T47D (cell line): ENCODE data around the gene P2RX3.
A peak's percentile ranks its signal among the peaks of the same experiment; 100 is the strongest.
"Not testable (repeated sequence)": the region's sequence is repeated elsewhere in the genome, so short reads cannot be mapped to it uniquely, and the experiment has no call there.

Source experiments
- DNase-seq, 2 experiments: peaks; one replicate each; pipeline versions ENCODE4 v3.0.0 to v3.0.0-alpha.2; 2011 to 2012; ENCODE audit warnings: low read depth in 1 of 2, low spot score in 1 of 2
- JUND ChIP-seq: IDR thresholded peaks from 2 replicates; pipeline ENCODE4 v1.6.1; 2012; ENCODE audit warnings: low read depth
- in situ Hi-C: cut with HindIII; loops from 2 replicates; pipeline ENCODE4 v1.10.0; 2016; ENCODE audit warnings: low sequenced_read_pairs, low pct_unique_long_range_greater_than_20kb

The P2RX3 gene

DNA sequence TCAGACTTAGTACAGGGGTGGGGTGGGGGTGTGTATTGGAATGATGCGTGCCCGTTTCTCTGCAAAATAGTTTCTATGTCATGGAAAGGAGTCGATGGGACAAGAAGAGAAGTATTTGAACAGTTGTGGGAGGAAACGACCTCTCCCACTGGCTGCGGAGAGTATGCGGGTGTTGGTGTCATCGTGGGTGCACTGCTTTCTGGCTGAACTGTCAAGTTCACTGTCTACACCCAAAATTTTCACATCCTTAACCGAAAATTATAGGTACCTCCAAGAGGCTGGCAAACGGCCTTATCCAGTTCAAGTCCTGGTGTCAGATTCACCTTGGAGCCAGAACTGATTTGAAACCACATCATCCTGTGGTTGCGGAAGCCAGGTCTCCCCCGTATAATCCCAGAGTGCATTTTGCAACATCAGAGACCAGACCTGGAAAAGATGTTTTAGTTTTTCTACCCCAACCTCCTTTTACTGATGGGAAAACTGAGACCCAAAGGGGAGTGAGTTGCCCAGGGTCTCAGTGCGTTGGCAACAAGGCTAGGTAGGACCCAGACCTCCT lies 2.0 kb upstream of the P2RX3 start:
- TF ChIP-seq JUND, result no peak
- no peak for DNase-seq
- in situ Hi-C loops, result no loop called here

DNA sequence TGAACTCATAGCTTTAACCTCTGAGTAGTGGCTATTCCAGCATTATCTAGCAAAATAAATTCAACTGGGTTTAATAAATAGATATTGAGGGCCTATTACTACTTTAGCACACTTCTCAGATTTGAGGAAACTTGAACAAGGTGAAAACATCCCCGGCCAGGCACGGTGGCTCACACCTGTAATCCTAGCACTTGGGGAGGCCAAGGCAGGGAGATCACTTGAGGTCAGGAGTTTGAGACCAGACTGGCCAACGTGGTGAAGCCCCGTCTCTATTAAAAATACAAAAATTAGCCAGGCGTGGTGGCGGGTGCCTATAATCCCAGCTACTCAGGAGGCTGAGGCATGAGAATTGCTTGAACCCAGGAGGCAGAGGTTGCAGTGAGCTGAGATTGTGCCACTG lies 1.3 kb upstream of the P2RX3 start:
- DNase-seq, in situ Hi-C loops: not testable (repeated sequence)

DNA sequence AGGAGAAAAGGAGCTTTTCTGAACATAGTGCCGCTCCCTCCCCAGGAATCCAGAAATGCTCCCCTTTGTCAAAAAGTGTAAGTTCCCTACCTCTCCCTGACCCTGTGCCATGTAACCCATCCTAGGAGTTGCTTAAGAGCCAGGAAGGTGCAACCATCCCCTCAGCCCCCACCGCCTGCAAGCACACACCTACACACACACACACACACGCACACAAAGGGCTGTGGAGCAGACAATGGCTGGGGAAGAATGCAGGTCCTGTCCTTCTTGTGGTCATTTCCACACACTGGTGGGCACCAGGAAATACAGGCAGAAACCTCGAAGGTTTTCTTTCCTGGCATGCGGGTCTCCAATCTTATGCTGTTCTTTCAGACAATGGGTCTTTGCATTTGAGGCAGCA lies 1.2 kb downstream of the P2RX3 start:
- DNase-seq, result no peak
- TF ChIP-seq JUND, result no peak
- in situ Hi-C loops, result no loop called here

DNA sequence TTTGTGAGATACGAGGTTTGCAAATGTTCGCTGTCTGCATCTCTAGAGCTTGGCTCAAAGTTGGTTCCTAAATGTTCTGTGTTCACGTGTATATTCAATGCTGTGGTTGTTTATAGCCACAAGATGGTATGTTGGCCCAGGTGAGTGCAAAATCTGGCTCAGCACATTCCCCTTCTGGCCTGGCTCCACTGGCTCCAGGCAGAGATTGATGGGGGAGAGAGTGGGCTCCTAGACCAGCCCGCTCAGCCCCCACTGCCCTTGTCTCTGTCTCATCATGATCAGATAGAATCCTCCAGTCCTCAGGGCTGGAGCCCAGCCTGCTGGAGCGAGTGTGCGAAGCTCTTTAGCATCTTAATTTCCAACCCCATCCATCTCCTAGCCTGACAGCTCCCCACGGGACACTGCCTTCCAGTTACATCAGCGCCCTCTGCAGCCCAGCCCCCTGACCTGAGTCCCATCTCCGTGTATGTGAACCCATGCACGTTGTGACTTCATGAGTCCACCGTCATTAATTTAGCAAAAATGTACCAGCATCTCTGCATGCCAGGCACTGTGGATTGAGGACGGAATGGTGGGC lies 2.0 kb downstream of the P2RX3 start:
- no peak for TF ChIP-seq JUND
- DNase-seq, result peak in 1 of 2 experiments; percentile 45
- in situ Hi-C loops, result no loop called here

DNA sequence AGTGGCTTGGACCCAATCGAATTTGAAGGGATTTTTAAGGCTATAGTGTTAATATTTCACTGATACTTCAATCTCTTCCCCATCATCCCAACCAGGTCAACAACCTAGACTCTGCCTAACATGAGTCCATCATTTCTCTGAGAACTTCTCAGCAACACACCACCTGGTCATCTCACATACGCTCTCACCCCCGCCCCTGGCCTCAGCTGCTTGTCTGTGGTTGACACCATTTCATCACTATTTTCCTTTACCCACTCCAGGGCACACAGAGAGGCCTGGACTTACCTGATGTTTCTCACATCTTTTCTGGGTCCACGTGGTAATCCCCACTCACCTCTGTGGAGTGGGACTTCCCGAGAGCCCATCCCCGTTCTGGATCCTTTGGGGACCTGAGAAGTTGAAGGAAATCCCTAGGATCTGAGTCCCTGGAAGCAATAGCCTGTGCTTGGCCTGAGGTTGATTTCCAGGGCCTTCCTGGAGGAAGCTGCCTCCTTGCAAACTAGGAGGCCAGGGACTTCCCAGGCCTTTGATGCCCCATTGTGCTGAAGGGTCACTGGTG lies 3.2 kb downstream of the P2RX3 start:
- no peak for TF ChIP-seq JUND
- in situ Hi-C loops, result no loop called here
- no peak for DNase-seq

DNA sequence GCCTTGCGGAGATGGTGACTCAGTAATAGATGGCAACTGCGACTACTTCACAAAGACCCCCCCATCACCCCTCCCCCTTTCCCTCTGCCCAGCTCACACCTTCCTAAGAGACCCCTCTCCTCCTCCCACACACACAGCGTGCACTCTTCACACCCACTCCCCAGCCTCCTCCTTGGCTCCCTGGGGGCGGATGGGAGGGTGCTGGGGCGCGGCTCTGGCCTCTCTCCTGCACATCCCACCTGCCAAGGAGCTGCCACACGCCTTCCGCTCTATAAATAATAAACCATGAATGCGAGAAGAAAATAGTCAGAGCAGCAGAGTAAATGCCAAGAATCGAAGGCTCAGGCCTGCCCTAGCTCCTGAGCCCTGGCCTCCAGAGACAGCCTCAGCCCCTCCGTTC lies 4.5 kb downstream of the P2RX3 start:
- no peak for DNase-seq
- TF ChIP-seq JUND, result no peak
- in situ Hi-C loops, result no loop called here

DNA sequence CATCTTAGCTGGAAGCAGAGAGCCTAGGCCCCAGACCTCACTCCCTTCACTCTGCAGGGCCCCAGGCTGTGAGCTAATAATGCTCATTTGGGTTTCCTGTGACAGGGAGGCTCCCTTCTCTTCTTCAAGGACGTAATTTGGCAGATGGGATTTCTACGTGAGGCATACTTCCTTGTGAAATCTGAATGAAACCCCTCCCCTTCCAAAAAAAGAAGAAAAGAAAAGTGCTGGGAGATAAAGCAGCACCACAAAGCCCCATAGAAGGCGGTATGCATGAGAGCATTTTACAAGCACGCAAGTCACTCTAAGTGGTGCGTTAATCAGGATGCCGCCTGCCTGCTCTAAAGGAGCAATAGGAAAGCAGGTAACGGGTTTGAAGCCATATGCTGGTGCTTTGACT lies 5.7 kb downstream of the P2RX3 start:
- TF ChIP-seq JUND, result no peak
- DNase-seq, result no peak
- in situ Hi-C loops, result no loop called here

DNA sequence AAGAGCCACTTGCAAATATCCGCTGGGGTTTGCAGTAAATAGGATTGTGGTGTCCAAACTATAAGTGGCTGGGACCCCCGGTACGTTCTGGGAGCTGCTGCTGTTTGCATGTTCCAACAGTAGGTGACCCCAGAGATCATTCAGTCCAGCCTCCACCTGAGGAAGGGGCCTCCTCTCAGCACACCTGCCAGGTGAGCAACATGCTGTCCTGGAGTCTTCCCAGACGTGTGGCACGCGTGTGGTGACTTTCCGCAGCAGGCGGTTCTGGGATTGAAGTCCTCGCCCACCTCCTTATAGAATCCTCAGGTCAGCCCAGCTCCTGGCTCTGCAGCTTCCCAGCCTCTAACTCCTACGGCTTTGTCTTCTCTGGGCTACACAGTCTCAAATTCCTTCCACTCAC lies 6.7 kb downstream of the P2RX3 start:
- no peak for TF ChIP-seq JUND
- DNase-seq, result no peak
- in situ Hi-C loops, result no loop called here

DNA sequence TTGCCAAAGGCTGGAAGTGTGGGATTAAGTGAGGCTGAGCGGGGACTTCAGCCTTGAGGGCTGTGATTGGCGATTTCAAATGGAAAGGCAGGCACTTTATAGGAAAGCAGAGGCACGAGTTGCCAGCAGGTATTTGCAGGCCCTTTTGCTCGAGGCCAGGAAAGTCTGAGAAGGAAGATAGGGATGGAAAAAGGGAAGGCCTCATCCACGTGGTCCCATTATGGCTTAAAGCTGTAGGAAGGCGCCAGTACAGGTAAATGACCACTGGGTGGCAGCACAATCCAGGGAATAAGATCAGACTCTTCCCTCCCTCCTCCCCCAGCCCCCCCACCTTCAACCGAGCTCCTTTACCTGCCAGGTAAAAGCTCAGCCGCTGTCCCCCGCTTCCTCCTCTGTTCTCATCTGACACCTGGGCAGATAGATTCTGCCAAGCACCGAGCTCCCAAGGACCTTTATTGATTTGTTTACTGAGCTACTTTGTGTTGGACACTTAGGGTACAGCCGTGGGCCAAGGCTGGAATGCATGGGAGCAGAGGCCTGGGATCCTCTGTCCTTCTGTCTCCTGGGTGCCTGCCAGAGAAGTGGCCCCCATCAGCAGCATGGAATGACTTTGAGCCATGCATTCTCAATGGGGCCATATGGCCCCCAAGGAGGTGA lies 7.5 kb downstream of the P2RX3 start:
- peak; percentile 89 to 91 for DNase-seq
- in situ Hi-C loops, result no loop called here
- TF ChIP-seq JUND, result no peak

DNA sequence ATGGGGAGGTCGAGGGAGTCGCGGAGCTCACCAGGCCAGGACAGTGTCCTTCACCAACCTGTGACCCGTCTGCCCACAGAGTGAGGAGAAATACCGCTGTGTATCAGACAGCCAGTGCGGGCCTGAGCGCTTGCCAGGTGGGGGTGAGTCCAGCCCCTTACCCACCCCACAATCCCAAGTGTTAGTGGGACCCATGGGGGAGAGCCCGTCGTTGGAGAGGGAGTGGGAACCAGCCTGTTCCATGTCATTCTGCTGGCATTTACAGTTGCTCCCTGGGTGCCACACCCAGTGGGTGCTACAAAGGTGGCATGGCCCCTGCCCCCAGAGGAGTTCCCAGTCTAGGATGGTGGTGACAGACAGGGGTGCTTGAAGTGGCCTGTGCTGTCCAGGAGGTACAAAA lies 9.2 kb downstream of the P2RX3 start:
- no peak for TF ChIP-seq JUND
- no peak for DNase-seq
- in situ Hi-C loops, result no loop called here

DNA sequence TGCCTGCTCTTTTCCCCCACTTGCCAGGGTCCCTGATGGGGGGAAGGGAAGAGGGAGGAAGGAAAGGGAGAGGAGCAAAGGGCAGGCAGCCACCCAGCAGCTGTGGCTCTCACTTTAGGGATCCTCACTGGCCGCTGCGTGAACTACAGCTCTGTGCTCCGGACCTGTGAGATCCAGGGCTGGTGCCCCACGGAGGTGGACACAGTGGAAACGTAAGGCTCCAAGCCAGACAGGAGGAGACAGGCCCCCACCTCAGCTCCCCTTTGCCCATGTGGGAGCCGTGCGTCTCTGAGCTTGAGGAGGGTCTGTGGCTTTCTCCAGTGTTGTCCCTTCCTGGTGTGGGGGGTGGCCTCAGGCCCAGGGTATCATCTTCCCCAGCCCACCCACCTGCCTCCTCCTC lies 9.9 kb downstream of the P2RX3 start:
- DNase-seq, result no peak
- no peak for TF ChIP-seq JUND
- in situ Hi-C loops, result no loop called here

DNA sequence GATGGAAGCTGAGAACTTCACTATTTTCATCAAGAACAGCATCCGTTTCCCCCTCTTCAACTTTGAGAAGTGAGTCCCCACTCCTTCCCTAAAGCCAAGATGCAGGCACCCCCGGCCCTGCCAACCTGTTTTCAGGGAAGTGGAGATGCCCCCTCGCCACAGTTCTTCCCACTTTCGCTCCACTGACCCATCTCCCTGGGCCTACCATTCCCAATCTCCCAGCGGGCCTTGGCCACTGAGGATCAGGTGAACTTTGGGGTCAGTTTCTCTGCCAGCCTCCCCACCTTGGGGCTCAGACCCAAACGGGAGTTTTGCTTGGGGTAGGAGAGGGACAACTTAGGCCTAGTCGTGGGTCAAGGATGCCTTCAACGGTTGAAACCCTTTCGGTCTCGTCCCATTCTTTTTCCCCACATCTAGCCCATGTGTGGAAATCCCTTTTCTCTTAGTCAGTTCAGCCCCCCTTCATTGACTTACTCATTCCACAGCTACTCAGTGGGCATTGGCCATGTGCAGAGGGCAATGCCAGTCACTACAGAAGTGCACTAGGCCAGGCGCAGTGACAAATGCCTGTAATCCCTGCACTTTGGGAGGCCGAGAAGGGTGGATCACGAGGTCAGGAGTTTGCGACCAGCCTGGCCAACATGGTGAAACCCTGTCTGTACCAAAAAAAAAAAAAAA lies 10.6 kb downstream of the P2RX3 start:
- DNase-seq, result no peak
- in situ Hi-C loops, result no loop called here
- TF ChIP-seq JUND, result no peak

DNA sequence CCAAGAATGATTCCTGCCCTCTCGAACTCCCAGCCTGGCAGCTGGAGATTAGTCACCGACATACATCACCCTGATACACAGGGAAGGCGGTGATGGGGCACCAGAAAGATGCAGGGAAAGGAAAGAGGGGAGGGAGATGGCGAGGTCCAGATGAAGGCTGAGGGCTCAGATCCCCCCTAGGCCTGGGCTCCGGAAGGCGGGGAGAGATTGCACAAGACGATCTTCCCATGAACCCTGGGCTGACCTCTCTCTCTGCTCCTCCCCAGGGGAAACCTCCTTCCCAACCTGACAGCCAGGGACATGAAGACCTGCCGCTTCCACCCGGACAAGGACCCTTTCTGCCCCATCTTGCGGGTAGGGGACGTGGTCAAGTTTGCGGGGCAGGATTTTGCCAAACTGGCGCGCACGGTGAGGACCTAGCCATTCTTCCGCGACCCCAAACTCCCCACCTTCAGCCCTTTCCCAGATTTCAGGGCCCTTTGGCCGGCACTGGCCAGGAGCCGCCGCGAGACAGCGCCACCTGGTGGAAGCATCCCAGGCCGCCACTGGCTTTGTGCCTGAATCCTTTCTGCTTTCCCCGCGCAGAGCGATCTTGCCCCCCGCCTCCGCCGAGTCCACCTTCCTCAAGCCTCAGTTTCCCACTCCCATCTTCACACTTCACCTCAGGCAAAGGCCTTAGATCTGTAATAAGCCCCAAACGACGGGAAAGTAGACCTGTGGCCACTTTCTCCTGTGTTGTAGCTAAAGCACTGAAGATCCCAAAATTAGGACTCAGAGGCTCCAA lies 11.5 kb downstream of the P2RX3 start:
- in situ Hi-C loops, result no loop called here
- TF ChIP-seq JUND, result no peak
- peak; percentile 57 to 62 for DNase-seq
